Activated CD4-positive, alpha-beta T cell treated with anti-CD3 and anti-CD28 coated beads, Interleukin-2, amount 50 U/mL, for 16 hours (primary cell): ENCODE measurements around the gene ZNF66.
"Not testable (repeated sequence)": the region's sequence is repeated elsewhere in the genome, so short reads cannot be mapped to it uniquely, and the experiment has no call there.

Source experiments
- DNase-seq: peaks from one replicate; pipeline ENCODE4 v3.0.0-alpha.2; 2020

The ZNF66 gene

DNA sequence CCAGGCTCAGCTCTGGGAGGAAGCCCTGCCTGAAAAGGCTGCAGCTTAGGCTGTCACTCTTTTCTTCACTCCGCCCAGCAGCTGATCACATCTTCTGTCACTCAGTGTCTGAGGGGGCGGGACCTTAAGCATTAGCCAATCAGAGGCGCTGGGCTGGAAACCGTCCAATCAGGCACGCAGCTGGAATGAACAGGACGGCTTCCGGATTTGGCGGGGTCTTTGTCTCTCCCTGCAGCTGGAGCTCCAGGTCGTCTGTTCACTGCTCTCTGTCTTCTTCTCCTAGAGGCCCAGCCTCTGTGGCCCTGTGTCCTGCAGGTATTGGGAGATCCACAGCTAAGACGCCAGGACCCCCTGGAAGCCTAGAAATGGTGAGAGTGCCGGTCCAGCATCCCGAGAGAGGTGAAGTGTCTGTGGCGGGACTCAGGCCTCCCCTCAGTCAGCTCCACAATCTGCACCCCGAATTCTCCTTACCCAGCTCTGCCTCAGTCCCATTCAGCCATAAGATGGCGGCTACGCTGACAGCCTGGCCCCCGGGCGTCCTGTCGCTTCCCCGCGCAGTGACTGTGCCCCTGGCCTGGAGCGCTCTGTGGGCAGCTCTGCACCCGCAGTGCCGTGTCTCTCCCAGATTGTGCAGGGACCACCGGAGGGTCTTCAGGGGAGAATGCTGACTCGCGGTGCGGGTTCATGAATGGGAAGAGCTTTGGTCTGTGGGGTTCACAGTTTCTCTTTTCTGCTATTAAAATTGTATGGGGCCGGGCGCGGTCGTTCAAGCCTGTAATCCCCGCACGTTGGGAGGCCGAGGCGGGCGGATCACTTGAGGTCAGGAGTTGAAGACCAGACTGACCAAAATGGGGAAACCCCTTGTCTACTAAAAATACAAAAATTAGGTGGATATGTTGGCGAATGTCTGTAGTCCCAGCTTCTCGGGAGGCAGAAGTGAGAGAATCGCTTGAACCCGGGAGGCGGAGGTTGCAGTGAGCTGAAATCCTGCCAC, at the start of gene ZNF66:
TSS of gene ZNF66 (plus strand) at position 222 of the 994 bp plus-strand sequence. CDS start at position 366, 144 bp downstream.
- DNase-seq, result peak; percentile 96

DNA sequence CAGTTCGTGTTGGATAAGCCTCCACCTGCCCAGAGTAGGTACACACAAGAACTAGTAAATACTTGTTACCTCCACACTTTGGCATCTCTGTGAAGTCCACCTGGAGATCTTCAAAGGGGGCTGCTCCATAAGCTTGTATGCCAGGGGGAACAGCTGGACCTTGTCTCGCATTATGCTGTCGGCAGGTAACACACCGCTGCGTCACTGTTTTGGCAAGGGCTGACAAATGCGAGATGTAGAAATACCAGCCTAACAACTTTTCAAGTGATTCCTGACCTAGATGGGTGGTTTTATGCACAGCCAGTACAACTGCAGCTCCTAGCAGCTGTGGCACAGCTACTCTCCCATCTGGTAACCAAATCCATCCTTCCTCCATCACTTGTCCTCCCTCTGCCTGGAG, 25.9 kb upstream of the ZNF66 start:
- not testable (repeated sequence) for DNase-seq

DNA sequence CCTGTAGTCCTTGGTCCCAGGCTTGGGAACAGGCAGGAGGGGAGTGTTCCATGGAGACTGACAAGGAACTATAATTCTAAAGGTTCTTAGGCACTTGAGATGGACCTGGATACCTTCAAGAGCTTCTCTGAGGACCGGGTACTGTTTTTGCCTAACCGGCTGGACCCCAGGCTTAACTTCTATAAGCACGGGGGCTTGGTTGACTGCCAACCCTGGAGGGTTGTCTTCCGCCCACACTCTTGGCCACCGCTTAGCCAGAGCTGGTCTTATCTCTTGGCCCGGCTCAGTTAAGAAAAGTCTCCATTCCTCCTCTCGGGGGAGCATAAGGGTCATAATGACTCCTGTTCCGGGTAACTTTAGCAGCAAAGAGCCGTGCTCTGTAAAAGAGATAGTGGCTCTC, 23.8 kb upstream of the ZNF66 start:
- not testable (repeated sequence) for DNase-seq

DNA sequence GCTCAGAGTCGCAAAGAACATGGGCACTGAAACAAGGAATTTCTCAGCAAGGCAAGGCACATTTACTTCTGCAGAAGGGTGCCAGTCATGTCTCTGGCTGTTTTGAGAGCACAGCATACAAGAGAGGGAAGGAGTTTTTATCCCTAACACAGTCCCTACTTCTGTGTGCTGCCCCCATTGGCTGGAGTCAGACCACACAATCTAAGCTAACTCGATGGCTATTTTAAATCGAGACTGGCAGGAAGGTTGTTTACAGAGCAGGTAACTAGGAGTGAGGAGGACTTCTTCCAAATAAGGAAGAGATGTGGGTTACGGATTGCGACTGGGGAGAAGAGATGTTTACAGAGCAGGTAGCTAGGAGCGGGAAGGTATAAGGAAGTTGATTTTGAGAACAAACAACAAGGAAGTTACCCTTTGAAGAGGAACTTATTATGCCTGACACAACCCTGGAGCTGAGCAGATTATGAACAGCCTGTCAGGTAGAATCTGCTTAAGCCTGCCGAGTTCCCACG, 6.8 kb upstream of the ZNF66 start:
- not testable (repeated sequence) for DNase-seq

DNA sequence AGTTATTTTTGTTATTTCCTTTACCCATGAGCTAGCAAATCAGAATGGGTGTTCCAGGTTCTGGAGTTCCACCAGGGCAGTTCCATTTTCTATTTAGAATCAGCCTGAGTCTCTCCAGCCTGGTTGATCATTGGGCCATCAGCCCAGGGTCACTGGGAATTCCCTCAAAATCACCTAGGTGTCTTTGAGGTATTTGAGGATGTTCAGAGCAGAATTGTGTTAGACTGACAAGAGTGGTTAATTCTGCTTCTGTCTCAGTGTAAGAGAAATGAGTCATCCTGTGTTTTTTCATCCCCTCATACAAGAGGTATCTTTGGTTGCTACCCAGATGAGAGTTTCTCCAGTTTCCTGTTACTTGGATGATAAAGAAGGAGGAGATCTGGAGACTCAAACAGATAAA, 11.7 kb downstream of the ZNF66 start:
- peak; percentile 14 for DNase-seq

DNA sequence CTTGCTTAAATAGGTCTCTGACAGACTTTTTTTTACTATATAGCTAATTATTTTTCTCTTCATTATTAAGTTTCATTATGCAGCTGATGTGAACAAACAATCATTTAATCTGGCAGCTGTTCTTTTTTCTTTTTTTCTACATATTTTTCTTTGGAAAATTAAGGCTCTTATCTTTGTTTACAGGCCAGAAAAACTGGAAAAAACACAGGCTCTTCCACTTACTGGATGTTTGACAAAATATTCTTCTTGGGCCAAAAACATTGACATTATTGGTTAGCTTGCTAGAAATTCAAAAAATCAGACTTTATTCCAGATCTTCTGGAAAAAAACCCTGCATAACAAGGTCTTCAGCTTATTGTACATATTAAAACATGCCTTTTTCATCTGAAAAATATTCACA, 15.7 kb downstream of the ZNF66 start:
- DNase-seq, result no peak

DNA sequence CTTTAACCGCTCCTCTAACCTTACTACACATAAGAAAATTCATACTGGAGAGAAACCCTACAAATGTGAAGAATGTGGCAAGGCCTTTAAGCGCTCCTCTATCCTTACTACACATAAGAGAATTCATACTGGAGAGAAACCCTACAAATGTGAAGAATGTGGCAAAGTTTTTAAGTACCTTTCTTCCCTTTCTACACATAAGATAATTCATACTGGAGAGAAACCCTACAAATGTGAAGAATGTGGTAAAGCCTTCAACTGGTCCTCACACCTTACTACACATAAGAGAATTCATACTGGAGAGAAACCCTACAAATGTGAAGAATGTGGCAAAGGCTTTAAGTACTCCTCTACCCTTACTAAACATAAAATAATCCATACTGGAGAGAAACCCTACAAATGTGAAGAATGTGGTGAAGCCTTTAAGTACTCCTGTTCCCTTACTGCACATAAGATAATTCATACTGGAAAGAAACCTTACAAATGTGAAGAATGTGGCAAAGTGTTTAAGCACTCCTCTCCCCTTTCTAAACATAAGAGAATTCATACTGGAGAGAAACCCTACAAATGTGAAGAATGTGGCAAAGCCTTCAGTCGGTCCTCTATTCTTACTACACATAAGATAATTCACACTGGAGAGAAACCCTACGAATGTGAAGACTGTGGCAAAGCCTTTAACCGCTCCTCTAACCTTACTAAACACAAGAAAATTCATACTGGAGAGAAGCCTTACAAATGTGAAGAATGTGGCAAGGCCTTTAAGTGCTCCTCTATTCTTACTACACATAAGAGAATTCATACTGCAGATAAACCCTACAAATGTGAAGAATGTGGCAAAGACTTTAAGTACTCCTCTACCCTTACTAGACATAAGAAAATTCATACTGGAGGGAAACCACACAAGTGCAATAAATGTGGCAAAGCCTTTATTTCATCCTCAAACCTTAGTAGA, 30.5 kb downstream of the ZNF66 start:
- DNase-seq, result not testable (repeated sequence)

DNA sequence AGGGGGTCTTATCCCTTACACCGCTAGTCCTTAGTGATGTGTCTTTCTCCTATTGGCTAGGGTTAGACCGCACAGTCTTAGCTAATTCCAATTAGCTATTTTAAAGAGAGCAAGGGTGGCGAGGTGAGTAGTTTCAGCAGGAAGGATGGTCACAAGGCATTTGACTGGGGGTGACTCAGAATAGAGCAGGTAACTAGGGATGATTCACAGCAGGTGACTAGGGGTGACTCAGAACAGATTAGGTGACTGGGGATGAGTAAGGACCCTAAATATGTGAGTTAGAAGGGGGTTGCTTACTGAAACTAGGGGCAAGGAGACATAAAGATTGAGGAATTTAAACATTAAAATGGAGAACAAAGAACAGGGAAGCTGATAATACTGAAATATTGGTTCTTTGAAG, 64.3 kb downstream of the ZNF66 start:
- DNase-seq, result no peak
